Measurements from ENCODE around the gene C11orf21. TPM values are rescaled to one million over a fixed set of nuclear protein-coding genes. Genes with fewer than 3 reads are reported as not detected.

C11orf21 gene
- total RNA-seq, 1 donor from 2014 or later: 8.1 TPM

DNA sequence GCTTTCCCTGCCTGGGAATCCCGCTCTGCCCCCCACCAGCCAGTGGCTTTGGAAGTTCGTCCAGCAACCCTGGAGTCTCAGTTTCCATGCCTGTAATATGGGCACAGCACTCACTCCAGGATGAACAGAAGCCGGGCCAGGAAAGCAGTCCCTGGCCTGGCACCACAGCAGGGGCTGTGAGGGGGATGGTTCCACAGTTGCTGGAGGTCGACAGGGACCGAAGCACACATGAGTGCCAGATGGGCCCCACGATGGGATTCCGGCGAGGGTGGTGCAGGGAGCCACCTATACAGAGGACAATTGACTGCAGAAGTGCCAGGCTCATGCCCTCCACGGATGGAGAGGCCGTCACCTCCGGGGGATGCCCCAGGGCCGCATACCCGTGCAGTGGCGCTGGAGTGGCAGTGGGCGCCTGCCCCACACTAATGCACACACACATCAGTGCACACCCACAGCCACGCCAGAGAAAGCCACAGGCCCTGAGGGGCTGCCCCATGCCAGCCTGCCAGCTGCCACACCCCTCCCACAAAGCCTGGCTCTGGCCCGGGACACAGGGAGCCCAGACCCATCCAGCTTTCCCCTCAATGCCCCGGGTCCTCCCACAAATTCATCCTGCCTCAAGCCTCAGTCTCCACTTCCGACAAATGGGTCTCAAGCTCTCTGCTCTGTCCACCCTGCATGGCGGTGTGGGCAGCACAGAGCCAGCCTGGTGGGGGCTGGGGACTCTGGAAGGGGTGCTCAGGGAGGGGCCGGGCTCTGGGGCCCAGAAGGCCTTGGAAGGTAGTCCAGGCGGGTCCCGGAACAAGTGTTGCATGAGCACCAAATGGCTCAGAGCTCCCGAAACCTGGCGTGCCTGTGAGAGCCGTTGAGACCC, 41.0 kb downstream of the C11orf21 start:
- H3K9me3 ChIP-seq: no peaks in the 10 kb centered on the region
- no peaks in the 10 kb centered on the region for H3K27me3 ChIP-seq
- H3K4me1 ChIP-seq: no peaks in the 10 kb centered on the region
- intact Hi-C loops (cut with DNase I): no loop called here
- no peak overlapping the region for H3K27ac ChIP-seq
- DNase-seq (ENCODE audit: extremely low spot score in 2 of 2): peak in 1 of 2 donors; percentile 89
- H3K36me3 ChIP-seq: no peaks in the 10 kb centered on the region
- TF ChIP-seq POLR2AphosphoS5 (IDR thresholded peaks at IDR 0.05; ENCODE audit: insufficient read depth in 1 of 2, low read depth in 1 of 2) (no peak), POLR2A (IDR thresholded peaks at IDR 0.05) (no peak)
- TF ChIP-seq, protein P1, sequence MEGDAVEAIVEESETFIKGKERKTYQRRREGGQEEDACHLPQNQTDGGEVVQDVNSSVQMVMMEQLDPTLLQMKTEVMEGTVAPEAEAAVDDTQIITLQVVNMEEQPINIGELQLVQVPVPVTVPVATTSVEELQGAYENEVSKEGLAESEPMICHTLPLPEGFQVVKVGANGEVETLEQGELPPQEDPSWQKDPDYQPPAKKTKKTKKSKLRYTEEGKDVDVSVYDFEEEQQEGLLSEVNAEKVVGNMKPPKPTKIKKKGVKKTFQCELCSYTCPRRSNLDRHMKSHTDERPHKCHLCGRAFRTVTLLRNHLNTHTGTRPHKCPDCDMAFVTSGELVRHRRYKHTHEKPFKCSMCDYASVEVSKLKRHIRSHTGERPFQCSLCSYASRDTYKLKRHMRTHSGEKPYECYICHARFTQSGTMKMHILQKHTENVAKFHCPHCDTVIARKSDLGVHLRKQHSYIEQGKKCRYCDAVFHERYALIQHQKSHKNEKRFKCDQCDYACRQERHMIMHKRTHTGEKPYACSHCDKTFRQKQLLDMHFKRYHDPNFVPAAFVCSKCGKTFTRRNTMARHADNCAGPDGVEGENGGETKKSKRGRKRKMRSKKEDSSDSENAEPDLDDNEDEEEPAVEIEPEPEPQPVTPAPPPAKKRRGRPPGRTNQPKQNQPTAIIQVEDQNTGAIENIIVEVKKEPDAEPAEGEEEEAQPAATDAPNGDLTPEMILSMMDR (IDR thresholded peaks at IDR 0.05): no peak
- no peak overlapping the region for H3K4me3 ChIP-seq

DNA sequence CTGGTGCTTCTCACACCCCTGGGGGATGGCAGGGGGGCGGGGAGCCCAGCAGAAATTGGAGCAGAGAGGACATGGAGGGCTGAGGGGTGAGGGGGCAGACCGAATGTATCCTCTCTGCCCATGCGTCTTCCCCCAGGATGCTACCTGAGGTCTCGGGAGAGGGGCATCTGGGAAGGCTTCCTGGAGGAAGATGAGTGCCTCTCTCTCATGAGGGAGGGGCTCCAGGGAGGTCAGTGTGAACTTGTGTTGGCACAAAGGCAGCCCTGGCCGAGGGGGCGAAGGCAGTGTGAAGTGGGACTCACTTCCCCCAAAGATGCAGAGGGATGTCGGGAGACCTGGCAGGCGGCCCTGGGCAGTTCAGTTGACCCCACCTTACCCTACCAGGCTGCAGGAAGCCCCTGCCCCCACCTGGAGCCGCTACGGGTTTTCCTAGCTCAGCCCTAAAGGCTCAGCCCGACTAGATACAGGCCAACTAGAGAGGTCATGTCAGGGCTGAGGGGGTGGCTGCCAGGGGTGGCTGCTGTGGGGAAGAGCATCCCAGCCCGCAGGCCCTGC, 41.7 kb downstream of the C11orf21 start:
- Histone ChIP-seq H3K4me1 (no peaks in the 10 kb centered on the region), H3K27ac (no peak overlapping the region), H3K27me3 (no peaks in the 10 kb centered on the region), H3K36me3 (no peaks in the 10 kb centered on the region), H3K4me3 (no peak overlapping the region), H3K9me3 (no peaks in the 10 kb centered on the region)
- no peak for DNase-seq (ENCODE audit: extremely low spot score in 2 of 2)
- TF ChIP-seq, protein P1 (IDR thresholded peaks at IDR 0.05): no peak
- TF ChIP-seq POLR2AphosphoS5 (IDR thresholded peaks at IDR 0.05; ENCODE audit: insufficient read depth in 1 of 2, low read depth in 1 of 2) (no peak), POLR2A (IDR thresholded peaks at IDR 0.05) (no peak)
- intact Hi-C loops (cut with DNase I): no loop called here

DNA sequence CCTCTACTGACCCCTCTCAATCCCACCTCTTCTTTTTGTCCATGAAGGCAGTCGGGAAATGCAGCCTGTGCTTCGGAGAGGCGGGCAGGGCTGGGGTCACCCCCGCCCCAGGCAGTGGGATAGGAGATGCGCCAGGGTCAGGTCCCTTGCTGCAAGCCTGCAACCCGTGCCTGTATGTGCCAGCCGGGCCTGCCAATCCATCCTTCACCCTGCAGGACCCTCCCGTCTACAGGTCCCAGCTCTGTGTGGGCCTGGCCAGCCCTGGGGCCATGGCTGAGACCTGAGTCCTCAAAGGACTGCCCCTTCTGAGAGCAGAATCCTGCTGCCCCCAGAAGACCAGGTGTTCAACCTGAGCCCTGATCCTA, 42.3 kb downstream of the C11orf21 start:
- Histone ChIP-seq H3K27me3 (no peaks in the 10 kb centered on the region), H3K27ac (no peak overlapping the region), H3K9me3 (no peaks in the 10 kb centered on the region), H3K4me1 (no peaks in the 10 kb centered on the region), H3K36me3 (no peaks in the 10 kb centered on the region), H3K4me3 (no peak overlapping the region)
- intact Hi-C loops (cut with DNase I): no loop called here
- no peak for TF ChIP-seq POLR2A (IDR thresholded peaks at IDR 0.05)
- TF ChIP-seq POLR2AphosphoS5 (IDR thresholded peaks at IDR 0.05; ENCODE audit: insufficient read depth in 1 of 2, low read depth in 1 of 2): no peak
- TF ChIP-seq, protein P1 (IDR thresholded peaks at IDR 0.05): no peak
- no peak for DNase-seq (ENCODE audit: extremely low spot score in 2 of 2)

DNA sequence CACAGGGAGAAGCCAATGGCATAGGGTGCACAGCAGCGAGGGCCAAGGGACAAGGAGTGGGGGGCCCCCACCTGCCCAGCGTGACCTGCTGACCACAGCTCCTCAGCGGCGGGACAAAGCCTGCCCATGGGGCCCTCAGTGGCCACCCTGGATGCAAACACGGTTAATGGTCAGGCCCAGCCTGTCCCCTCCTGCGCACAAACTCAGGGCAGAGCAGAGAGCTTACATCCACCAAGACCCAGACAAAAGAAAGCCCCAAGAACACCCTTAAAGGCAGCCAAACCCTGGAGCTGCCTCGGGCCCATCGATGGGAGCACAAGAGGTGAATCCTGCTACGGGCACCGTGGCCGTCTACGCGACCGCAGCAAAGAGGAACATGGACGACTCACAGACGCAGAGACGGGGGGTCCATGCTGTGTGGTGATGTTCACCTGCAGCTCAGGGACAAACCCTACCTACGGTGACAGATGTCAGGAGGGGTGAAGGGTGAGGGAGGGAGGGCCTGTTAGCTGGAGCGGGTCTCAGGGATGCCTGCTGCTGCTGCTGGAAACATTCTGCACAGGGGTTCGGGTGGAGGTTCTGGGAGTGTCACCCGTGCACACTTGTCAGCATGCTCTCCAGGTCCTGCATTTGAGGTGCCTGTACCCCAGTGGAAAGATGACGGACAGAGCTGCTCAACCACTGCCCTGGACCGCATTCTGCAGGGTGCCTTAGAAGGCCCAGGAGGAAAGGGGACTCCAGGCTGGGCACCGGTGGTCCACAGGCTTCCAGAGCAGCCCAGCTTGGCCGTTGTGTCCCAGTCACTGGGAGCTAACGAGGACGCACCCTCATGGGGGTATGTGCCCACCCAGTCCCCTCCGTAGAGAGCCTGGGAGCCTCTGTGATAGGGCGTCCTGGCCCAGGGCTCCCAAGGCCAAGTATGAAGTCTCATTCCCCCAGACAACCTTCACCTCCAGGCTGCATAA, 42.9 kb downstream of the C11orf21 start:
- Histone ChIP-seq H3K4me1 (no peaks in the 10 kb centered on the region), H3K36me3 (no peaks in the 10 kb centered on the region), H3K4me3 (no peak overlapping the region), H3K27me3 (no peaks in the 10 kb centered on the region), H3K27ac (no peak overlapping the region), H3K9me3 (no peaks in the 10 kb centered on the region)
- peak in 1 of 2 donors; percentile 94 for DNase-seq (ENCODE audit: extremely low spot score in 2 of 2)
- intact Hi-C loops (cut with DNase I): no loop called here
- TF ChIP-seq, protein P1 (IDR thresholded peaks at IDR 0.05): no peak
- TF ChIP-seq POLR2AphosphoS5 (IDR thresholded peaks at IDR 0.05; ENCODE audit: insufficient read depth in 1 of 2, low read depth in 1 of 2) (no peak), POLR2A (IDR thresholded peaks at IDR 0.05) (no peak)

Measured in vagina (tissue), 2 donors.